Activated naive CD4-positive, alpha-beta T cell treated with anti-CD3 and anti-CD28 coated beads, Interleukin-2, amount 10 ng/mL, durations not matched to agents 7 days and 5 days (primary cell): ENCODE data around the gene DNMT1.
A peak's percentile ranks its signal among the peaks of the same experiment; 100 is the strongest.

ENCODE experiments used
- CTCF ChIA-PET: fragments of 350-600 bp; sonication (Branson Sonifier 250); formaldehyde crosslinking; loops from one replicate; lab custom pipeline; 2021; ENCODE audit warnings: antibody characterized with exemption; lab: Charles Lee
- DNase-seq: peaks from one replicate; pipeline ENCODE4 v3.0.0-alpha.2; 2020
- H3K27ac Mint-ChIP-seq: one replicate; pipeline ENCODE4 v1.8.0; 2021; ENCODE audit warnings: mild to moderate bottlenecking, moderate library complexity, mixed read lengths
- H3K27me3 Mint-ChIP-seq: one replicate; pipeline ENCODE4 v1.8.0; 2021; ENCODE audit warnings: mild to moderate bottlenecking, mixed read lengths
- H3K36me3 Mint-ChIP-seq: one replicate; pipeline ENCODE4 v1.8.0; 2021; ENCODE audit warnings: mixed read lengths
- H3K4me1 Mint-ChIP-seq: one replicate; pipeline ENCODE4 v1.8.0; 2021; ENCODE audit warnings: mixed read lengths
- H3K4me3 Mint-ChIP-seq: one replicate; pipeline ENCODE4 v1.8.0; 2021; ENCODE audit warnings: mild to moderate bottlenecking, moderate library complexity, mixed read lengths
- H3K9me3 Mint-ChIP-seq: one replicate; pipeline ENCODE4 v1.8.0; 2021; ENCODE audit warnings: mixed read lengths

DNMT1 gene

DNA sequence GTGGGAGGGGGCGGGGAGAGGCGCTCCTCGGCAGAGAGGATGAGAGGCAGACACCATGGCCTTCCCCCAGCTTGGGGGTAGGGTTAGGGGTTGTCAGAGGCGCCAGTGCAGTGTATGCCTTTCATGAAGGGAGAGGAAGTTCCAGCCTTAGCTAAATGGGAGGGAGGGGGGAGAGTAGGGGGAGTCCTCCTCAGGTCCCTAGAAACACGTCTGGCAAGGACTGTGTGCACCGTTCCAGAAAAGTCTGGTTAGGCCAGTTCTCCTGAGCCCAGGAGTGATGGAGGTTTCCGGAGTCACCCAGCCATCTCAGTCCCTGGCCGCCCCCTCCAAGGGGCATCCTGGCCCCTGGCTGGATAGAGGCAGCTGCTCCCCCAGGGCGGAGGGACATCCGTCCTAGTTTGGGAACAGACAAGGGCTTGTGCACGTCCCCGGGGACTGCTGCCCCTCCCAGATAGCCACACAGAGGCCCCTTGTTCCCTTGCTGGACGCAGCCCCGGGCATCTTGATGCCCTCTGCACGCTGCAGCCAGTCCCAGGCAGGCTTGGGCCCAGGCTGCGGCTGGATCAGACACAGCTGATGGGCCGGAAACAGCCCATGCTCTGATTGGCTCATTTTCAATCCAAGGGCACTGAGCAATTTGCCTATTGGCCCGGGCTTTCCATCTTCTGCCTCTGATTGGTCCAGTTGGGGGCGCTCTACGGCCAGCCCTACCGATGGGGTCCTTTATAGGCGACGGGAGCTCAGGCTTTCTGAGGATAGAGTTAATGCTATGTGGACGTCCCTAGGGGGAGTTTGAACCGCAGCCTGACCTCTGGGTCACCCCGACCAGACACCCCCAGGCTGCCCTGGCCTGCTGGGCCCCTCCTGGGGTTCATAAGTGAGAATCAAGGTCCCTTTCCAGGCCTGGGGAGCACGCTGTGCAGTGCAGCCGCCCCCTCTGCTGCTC is 32.5 kb upstream of the DNMT1 start:
- H3K4me1 Mint-ChIP-seq = peaks cover 10% of the 10 kb centered on the region
- no peak for DNase-seq
- H3K4me3 Mint-ChIP-seq = no peak overlapping the region
- CTCF ChIA-PET = interaction anchor here (0.6 to 4.3 kb wide), 5 partner anchors 9 to 27 kb away, joined by 3 to 35 read pairs (median 3); partner anchors contain the start of gene MRPL4
- H3K27me3 Mint-ChIP-seq = peaks cover 20% of the 10 kb centered on the region
- no peaks in the 10 kb centered on the region for H3K36me3 Mint-ChIP-seq
- H3K9me3 Mint-ChIP-seq = no peaks in the 10 kb centered on the region
- H3K27ac Mint-ChIP-seq = no peak overlapping the region

DNA sequence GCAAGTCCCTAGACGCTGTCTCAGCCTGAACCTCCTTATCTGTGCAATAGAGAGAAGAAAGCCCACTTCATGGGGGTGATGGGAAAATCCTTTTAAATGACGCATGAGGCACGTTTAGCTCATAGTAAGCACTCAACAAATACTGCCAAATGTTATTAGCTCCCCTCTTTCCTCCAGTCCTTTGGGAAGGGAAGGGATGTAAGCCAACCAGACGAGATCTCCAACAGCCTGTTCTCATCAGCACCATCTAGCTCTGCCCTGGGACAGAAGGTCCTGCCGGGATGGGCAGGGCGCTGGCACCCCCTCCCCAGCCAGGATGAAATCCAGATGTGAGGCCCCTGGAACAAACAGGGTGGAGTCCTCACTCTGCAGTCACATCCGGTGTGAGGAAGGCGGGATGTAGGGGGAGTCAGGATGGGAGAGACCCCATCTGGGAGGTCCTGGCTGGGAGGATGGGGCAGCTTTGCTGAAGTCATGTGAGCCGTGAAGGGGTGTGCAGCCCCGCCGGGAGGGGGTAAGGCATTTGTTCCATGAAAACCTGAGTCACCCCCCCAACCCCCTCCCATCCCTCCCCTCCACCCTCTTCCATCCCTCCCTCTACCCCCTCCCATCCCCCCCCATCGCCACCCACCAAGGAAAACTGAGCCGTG is 31.7 kb upstream of the DNMT1 start:
- Mint-ChIP-seq H3K27me3 (peaks cover 15% of the 10 kb centered on the region), H3K4me1 (peaks cover 9% of the 10 kb centered on the region), H3K36me3 (no peaks in the 10 kb centered on the region), H3K4me3 (no peak overlapping the region), H3K27ac (no peak overlapping the region), H3K9me3 (no peaks in the 10 kb centered on the region)
- CTCF ChIA-PET = interaction anchor here (1.2 to 4.3 kb wide), 2 partner anchors 10 to 24 kb away, joined by 3 to 35 read pairs; partner anchors contain the start of gene MRPL4
- no peak for DNase-seq

DNA sequence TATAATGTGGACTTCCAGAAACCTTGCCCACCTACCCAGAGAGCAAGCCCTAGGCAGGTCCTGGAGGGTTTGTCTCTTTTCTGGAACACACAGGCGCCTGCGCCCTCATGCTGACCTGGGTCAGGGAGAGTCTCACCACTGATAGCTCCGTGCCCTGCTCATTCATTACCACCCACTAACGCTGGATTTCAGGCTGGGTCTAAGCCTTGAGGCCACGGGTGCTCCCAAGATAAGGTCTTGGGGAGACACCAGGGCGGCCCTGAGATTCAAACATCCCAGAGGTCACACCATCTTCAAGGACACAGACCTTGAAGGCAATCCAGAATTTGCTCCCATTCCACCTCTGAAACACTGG is 31.2 kb upstream of the DNMT1 start:
- no peak for DNase-seq
- CTCF ChIA-PET = interaction anchor here (0.9 to 4.3 kb wide), 3 partner anchors 10 to 24 kb away, joined by 3 to 35 read pairs (median 3); partner anchors contain the start of gene MRPL4
- H3K27me3 Mint-ChIP-seq = peaks cover 15% of the 10 kb centered on the region
- H3K9me3 Mint-ChIP-seq = no peaks in the 10 kb centered on the region
- peaks cover 8% of the 10 kb centered on the region for H3K4me1 Mint-ChIP-seq
- H3K36me3 Mint-ChIP-seq = no peaks in the 10 kb centered on the region
- H3K27ac Mint-ChIP-seq = no peak overlapping the region
- H3K4me3 Mint-ChIP-seq = no peak overlapping the region

DNA sequence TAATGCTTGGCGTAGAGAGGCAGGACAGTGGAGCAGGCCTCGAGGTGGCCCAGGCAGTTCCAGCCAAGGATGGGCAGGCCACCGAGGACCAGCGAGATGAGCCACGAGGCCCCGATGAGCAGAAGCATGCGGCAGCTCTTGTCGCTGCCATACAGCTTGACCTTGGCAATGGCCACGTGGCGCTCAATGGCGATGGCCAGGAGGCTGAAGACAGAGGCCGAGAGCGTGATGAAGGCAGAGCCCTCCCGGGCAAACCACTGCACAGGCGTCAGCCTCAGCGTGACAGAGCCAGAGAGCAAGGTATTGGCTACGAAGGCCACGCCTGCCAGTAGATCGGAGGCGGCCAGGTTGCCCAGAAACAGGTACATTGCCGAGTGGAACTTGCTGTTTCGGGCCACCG is 29.6 kb upstream of the DNMT1 start:
- CTCF ChIA-PET = interaction anchor here (0.8 to 0.9 kb wide), 2 partner anchors 25 to 32 kb away, joined by 3 read pairs; no protein-coding TSS in a partner anchor
- Mint-ChIP-seq H3K36me3 (no peaks in the 10 kb centered on the region), H3K4me3 (no peak overlapping the region), H3K9me3 (no peaks in the 10 kb centered on the region), H3K27ac (no peak overlapping the region), H3K4me1 (peaks cover 3% of the 10 kb centered on the region), H3K27me3 (no peaks in the 10 kb centered on the region)
- no peak for DNase-seq

DNA sequence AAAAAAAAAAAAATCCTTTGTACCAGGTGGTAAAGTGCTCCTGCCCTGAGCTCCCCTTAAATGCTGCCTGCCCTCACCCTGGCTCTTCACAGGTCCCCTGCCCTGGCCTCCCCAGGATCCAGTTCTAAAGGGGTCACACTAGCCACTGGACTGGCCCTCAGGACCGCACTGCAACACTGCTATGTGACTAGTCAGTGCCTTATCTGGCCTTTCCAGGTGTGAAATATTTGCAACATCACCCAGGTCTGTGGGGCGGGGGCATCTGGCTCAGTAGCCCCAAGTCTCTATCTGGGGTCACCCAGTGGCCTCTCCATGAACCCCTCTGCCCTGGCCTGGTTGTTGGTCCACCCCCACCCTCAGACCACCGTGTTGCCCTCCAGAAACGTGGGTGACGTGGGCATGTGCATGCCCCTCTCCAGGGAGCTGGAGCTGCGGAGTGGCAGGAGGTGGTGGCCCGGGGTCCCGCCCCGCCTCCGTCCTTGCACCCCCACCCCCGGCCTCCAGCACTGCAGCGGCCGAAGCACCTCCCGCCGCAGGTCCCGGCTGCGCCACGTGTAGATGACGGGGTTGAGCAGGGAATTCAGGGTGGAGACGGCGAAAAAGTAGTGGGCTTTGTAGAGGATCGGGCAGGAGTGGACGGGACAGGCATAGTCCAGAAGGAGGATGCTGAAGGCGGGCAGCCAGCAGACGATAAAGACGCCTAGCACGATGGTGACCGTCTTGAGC is 28.9 kb upstream of the DNMT1 start:
- Mint-ChIP-seq H3K9me3 (no peaks in the 10 kb centered on the region), H3K27ac (no peak overlapping the region), H3K4me1 (no peaks in the 10 kb centered on the region), H3K36me3 (no peaks in the 10 kb centered on the region), H3K27me3 (no peaks in the 10 kb centered on the region), H3K4me3 (no peak overlapping the region)
- no peak for DNase-seq
- CTCF ChIA-PET = interaction anchor here (1.7 kb wide), 1 partner anchor 26 kb away, joined by 6 read pairs; no protein-coding TSS in a partner anchor

DNA sequence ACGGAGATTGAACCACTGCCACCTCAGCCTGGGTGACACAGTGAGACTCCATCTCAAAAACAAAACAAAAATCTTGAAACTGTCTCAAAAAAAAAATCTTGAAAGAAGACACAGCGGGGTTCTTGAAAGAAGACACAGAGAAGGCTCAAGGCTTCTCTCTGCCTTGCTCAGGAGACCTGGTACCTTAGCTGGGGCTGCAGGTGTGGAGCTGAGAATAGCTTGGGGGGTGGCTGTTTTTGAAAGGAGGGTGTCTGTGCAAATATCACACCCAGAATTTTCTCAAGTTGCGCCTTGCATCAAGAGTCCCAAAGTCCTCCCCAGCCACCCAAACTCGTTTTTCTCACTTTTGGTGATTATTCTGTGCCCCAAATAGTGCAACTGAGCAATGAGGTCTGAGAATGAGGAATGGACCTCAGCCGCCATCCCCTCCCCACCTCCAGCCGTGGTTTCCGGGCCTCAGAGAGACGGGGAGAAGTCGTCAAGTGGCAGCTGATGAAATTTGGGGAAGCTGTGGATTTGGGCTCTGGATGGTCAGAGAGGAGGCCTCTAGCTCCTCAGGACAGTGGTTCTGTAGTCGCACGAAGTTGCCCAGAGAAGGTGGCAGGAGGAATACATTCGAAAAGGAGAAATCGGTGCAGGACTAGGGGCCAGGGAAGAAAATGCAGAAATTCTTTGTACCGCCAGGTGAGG is 27.6 kb upstream of the DNMT1 start:
- no peak for DNase-seq
- Mint-ChIP-seq H3K9me3 (no peaks in the 10 kb centered on the region), H3K4me3 (no peak overlapping the region), H3K36me3 (no peaks in the 10 kb centered on the region), H3K4me1 (no peaks in the 10 kb centered on the region), H3K27ac (no peak overlapping the region), H3K27me3 (no peaks in the 10 kb centered on the region)
- CTCF ChIA-PET = interaction anchor here (0.7 to 1.7 kb wide), 2 partner anchors 18 to 28 kb away, joined by 3 to 6 read pairs; no protein-coding TSS in a partner anchor

DNA sequence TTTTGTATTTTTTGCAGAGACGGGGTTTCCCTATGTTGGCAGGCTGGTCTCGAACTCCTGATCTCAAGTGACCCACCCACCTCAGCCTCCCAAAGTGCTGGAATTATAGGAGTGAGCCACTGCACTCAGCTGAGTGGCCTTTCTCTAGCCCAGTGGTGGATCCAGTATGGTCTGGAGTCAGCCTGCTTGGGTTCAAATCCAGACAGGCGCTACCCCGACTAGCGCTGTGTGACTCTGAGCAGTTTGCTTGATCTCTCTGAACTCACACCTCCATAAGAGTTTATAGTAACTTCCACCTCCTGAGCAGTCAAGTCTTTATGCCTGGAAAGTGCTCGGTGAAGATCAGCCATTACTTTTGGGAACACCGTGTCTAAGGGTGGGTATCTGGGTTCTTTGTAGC is 25.9 kb upstream of the DNMT1 start:
- no peak overlapping the region for H3K27ac Mint-ChIP-seq

DNA sequence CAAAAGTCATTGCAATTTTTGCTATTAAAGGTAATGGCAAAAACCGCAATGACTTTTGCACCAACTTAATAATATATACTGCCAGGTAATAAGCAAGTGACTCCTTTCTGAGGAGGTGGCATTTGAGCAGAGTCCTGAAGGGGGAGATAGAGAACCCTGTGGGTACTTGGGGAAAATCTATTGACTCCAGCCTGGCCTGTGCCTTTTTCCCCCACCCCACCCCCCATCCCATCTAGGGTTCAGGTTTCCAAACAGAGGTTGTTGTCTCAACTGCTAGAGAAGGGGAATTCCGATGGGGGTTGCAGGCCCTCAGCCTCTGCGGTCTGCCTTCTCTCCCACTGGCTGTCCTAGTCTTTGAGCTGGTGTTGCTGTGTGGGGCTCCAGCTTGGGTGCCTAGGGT is 24.9 kb upstream of the DNMT1 start:
- Mint-ChIP-seq H3K4me3 (no peak overlapping the region), H3K9me3 (no peaks in the 10 kb centered on the region)
- peak; percentile 33 for DNase-seq

More for the DNA sequence above, 25.9 kb upstream of the DNMT1 start:
- CTCF ChIA-PET = interaction anchor here (0.5 to 2.1 kb wide), 3 partner anchors 29 to 170 kb away, joined by 3 to 9 read pairs (median 4); no protein-coding TSS in a partner anchor
- Mint-ChIP-seq H3K27me3 (no peaks in the 10 kb centered on the region), H3K9me3 (no peaks in the 10 kb centered on the region), H3K4me3 (no peak overlapping the region), H3K36me3 (no peaks in the 10 kb centered on the region), H3K4me1 (no peaks in the 10 kb centered on the region)
- DNase-seq = no peak

DNA sequence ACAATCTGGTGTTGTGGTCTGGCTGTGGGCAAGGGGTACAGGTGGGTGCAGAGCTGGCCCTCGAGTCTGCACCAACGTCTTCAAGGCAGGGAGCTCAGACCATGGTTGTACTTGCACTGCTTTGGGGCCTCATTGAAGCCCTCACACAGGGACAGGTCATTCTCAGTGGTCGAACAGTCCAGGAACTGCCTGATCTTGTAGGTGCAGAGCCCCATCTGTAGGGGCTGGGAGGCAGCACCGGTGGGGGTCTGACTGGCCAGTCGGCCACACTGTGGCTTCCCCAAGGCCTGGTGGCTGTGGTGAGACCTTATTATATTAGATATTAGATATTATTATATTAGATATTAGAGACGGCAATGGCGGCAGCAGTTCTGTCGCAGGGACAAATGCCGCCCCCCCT is 22.3 kb upstream of the DNMT1 start:
- DNase-seq = no peak
- H3K36me3 Mint-ChIP-seq = no peaks in the 10 kb centered on the region
- no peaks in the 10 kb centered on the region for H3K4me1 Mint-ChIP-seq
- H3K27ac Mint-ChIP-seq = no peak overlapping the region
- no peaks in the 10 kb centered on the region for H3K9me3 Mint-ChIP-seq
- H3K4me3 Mint-ChIP-seq = no peak overlapping the region
- H3K27me3 Mint-ChIP-seq = no peaks in the 10 kb centered on the region
- CTCF ChIA-PET = interaction anchor here (0.7 kb wide), 1 partner anchor 33 kb away, joined by 4 read pairs; no protein-coding TSS in a partner anchor

More for the DNA sequence above, 24.9 kb upstream of the DNMT1 start:
- Mint-ChIP-seq H3K27ac (no peak overlapping the region), H3K36me3 (no peaks in the 10 kb centered on the region), H3K4me1 (no peaks in the 10 kb centered on the region), H3K27me3 (no peaks in the 10 kb centered on the region)
- CTCF ChIA-PET = interaction anchor here (0.5 to 2.1 kb wide), 5 partner anchors 10 to 40 kb away, joined by 3 to 9 read pairs (median 3); no protein-coding TSS in a partner anchor

DNA sequence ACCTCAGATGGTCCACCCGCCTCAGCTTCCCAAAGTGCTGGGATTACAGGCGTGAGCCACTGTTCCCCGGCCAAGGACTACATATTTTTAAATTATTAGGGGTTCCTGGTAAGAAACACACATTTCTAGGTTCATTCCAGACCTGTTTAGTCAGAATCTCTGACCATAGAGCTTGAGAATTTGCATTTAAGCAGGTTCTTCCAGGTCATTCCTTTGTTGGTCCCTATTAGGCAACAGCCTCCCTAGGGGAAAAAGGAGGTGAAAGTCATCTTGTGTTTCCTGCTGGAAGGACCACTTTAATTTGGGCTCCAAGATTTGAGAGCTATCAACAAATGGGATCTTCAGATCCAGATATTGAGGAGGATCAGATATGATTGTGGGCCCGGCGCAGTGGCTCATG is 20.0 kb upstream of the DNMT1 start:
- peaks cover 11% of the 10 kb centered on the region for H3K27me3 Mint-ChIP-seq
- H3K36me3 Mint-ChIP-seq = no peaks in the 10 kb centered on the region
- H3K4me1 Mint-ChIP-seq = no peaks in the 10 kb centered on the region
- no peak for DNase-seq
- no peaks in the 10 kb centered on the region for H3K9me3 Mint-ChIP-seq
- H3K4me3 Mint-ChIP-seq = no peak overlapping the region
- no peak overlapping the region for H3K27ac Mint-ChIP-seq
- CTCF ChIA-PET = interaction anchor here (1.2 to 1.5 kb wide), 3 partner anchors 9 to 35 kb away, joined by 3 read pairs; no protein-coding TSS in a partner anchor

DNA sequence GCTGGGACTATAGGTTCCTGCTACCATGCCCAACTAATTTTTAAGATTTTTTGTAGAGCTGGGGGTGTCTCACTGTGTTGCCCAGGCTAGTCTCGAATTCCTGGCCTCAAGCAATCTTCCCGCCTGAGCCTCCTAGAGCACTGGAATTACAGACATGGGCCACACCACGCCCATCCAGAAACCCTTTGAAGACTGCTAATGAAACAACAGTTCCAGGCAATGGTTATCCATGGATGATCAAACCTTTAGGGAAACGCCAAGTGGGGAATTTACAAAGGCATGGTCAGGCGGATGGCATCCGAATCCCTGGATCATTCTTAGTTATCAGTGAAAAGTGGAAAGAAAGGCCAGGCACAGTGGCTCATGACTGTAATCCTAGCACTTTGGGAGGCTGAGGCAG is 16.9 kb upstream of the DNMT1 start:
- CTCF ChIA-PET = interaction anchor here (0.6 to 0.7 kb wide), 2 partner anchors 10 to 31 kb away, joined by 3 read pairs; no protein-coding TSS in a partner anchor
- no peak overlapping the region for H3K27ac Mint-ChIP-seq
- DNase-seq = no peak

DNA sequence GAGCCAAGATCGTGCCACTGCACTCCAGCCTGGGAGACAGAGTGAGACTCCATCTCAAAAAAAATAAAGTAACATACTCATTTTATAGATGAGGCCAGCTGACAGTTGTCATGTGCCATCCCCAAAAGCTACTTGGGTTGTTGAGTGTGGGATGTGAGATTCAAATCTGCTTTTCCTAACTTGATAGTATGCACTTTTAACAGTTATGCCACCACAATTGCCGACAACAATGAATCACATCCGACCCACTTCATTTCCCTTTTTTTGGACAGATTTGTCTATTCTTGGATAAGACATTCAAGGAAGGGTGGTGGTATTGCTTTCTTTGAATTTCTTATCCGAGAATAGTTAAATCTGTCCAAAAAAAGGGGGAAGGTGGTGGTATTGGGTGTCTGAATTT is 16.3 kb upstream of the DNMT1 start:
- no peaks in the 10 kb centered on the region for H3K4me1 Mint-ChIP-seq
- no peak overlapping the region for H3K4me3 Mint-ChIP-seq
- peaks cover 7% of the 10 kb centered on the region for H3K9me3 Mint-ChIP-seq
- H3K36me3 Mint-ChIP-seq = no peaks in the 10 kb centered on the region
- peak overlapping the region; percentile 49 for H3K27ac Mint-ChIP-seq
- CTCF ChIA-PET = interaction anchor here (0.7 kb wide), 1 partner anchor 10 kb away, joined by 3 read pairs; no protein-coding TSS in a partner anchor
- no peak for DNase-seq
- peaks cover 19% of the 10 kb centered on the region for H3K27me3 Mint-ChIP-seq

More for the DNA sequence above, 16.9 kb upstream of the DNMT1 start:
- H3K4me1 Mint-ChIP-seq = no peaks in the 10 kb centered on the region
- peaks cover 7% of the 10 kb centered on the region for H3K9me3 Mint-ChIP-seq
- peaks cover 19% of the 10 kb centered on the region for H3K27me3 Mint-ChIP-seq
- no peak overlapping the region for H3K4me3 Mint-ChIP-seq
- H3K36me3 Mint-ChIP-seq = no peaks in the 10 kb centered on the region

DNA sequence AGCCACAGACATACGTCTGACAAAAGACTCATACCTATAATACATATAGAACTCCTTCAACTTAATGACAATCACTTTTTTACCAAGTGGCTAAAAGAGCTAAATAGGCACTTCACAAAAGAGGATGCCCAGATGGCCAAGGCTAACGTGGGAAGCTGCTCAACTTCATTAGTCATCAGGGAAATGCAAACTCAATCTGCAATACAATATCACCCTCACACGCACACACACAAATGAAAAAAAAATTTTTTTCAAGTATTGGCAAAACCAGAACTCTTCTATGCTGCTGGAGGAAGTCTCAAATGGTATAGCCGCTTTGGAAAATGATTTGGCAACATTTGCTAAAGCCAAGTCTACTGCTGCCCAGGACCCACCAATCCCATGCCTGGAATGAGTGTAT is 14.6 kb upstream of the DNMT1 start:
- CTCF ChIA-PET = interaction anchor here (0.6 to 1.8 kb wide), 5 partner anchors 11 to 51 kb away, joined by 3 to 4 read pairs (median 3); no protein-coding TSS in a partner anchor
- H3K4me3 Mint-ChIP-seq = no peak overlapping the region
- no peak for DNase-seq
- H3K27me3 Mint-ChIP-seq = peaks cover 26% of the 10 kb centered on the region
- peaks cover 7% of the 10 kb centered on the region for H3K9me3 Mint-ChIP-seq
- H3K4me1 Mint-ChIP-seq = no peaks in the 10 kb centered on the region
- no peaks in the 10 kb centered on the region for H3K36me3 Mint-ChIP-seq
- H3K27ac Mint-ChIP-seq = peak overlapping the region; percentile 19
